Stimulated activated CD8-positive, alpha-beta memory T cell treated with anti-CD3 and anti-CD28 coated beads, Interleukin-2, amount 100 ng/mL, for 48 hours (primary cell): Measurements from ENCODE around the gene CBFA2T3.

Experiments
- DNase-seq, 2 donors: peaks; one replicate each; pipeline ENCODE4 v3.0.0-alpha.2; 2020; ENCODE audit warnings: low read depth in 2 of 2

The CBFA2T3 gene

DNA sequence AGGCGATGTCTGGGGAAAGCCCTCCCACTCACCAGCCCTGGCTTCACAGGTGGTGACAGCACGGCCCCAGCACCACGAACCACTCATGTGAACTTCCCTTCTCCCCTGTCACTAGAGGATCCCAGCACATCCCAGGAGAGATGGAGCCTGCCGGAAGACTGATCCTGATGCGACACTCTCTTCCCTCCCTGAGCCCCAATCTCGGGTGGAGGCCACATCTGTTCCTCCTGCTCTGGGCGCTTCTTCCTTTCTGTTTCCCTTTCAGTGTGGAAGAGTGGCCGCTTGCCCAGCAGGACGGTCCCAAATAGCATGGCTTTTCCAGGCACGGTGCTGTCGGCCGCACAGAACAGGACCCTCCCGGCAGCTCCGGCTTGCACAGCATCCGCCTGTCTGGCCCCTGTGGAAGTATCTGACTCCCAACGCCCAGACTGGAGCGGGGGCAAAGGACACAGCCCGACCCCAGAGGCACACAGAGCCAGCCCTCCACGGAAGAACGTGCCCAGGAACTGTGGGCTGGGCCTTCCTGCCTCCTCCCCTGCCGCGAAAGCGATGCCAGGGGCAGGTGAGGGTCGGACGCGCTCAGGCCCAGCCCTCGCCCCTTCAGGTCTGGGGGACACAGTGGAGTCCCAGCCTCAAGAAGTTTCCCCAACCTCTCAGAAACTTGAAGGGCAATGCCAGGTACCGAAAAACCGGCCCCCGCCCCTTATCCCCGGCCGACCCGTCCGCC, 37.6 kb downstream of the CBFA2T3 start:
- no peak for DNase-seq

DNA sequence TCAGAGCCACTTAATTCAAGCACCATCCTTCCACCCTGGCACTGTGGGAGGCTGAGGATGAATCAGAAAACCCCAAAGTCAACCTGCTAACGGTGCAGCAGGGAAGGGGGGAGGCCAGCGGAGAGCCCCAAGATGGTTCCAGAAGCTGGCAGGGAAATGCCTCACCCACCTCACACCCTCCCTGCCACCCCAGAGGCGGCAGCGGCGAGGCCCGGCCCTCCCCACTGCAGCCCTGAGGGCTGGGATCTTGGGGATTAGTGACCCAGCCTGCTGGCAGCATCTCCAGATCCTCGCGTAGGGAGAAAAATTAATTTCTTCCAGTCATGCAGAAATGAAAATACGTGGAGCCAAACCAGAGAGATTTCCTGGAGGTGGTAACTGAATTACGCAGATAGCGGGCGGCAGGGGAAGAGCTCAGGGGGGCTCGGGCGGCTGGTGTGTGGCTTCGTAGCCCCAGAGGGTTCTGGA, 38.2 kb downstream of the CBFA2T3 start:
- DNase-seq, result no peak

DNA sequence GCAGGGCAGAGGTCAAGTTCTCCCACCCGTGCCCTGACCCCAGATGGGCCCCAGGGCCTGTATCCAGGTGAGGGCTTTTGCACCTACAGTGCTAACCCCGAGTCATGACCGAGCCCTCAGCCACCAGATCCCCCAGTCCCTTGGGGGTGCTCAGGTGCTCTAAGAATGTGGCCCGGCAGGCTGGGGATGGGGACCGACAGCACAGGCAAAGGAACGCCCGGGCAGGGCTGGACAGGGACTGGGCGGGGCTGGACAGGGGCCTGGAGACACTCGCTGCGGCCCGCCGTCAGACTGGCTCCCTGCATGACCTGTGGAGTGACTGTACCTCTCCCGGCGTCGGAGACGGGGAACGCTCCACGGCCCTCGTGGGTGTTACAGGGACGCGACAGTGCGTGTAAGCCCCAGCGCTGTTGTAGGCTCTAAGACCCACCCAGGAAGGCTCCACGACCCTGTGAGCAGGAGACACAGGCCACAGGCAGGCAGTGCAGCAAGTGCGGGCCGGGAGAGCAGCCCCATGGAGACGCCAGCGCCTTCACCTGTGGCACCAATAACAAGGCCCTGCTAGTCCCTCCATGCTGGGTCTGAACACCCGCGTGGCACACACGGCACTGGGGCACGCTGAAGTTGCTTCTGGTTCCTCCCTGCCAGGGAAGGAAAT, 38.8 kb downstream of the CBFA2T3 start:
- DNase-seq, result no peak

DNA sequence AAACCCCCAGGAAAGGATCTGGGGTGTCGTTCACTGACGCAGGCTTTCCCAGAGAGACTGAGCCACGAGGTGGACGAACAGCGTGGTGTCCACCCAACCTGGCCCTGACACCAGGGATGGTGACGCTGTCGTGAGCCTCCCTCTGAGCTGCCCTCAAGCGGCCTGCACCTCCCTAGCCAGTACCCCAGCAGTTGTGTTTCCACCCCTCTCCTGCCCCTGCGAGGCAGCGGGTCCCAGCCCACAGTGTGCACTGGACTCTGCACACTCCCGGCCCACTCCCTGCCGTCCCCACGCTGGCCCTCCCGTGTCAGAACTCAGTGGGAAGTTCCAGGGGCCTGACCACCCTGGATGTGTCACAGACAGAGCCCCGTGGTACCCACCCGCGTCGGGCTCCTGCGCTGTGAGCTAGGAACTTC, 39.8 kb downstream of the CBFA2T3 start:
- no peak for DNase-seq

DNA sequence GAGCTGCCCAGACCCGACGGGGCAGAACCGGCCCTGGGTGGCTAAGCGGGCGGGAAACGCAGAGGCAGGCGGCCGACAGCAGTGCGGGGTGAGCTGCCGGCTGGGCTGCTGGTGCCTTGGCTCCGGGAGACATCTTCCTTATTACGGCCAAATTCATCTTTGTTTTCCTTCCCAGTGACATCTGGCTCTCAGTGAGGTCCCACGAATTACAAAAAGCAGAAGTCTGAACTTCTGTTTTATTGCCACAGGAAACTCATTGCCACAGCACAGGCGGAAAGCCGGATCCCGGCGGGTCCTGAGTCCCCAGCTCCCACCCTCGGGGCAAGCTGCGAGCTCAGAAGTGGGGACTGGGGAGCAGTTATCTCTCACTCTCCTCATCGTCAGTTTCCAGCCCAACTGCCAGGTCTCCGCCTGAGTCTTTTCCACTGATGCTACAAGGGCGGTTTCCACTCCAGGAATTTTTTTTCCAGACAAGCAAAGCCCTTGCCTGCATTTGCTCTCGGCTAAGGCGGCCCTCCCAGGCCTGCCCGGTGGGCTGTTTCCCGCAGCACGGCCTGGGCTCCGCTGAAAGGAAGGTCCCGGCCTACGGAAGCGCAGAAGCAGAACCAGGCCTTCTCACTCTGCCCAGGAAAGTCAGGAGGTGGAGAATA, 40.3 kb downstream of the CBFA2T3 start:
- DNase-seq, result no peak

DNA sequence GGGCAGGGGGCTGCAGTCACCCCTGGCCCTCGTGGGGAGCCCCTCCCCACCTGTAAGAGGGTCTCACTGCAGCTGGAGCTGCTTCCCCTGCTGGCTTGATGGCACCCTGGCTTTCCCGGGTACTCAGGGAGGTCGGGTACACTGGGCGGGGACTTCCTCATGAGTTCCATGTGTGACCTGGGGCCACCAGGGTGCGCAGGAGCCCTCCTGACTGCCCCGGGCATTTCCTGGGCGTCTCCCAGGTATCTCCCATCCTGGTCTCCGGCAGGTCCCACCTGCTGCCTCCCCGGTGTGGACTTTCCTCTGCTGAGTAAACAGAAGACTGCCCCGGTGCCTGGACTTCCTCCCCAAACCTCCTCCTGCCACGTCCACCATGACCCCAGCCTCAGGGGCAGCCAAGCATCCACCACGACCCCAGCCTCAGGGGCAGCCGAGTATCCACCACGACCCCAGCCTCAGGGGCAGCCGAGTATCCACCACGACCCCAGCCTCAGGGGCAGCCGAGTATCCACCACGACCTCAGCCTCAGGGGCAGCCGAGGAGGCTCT, 40.9 kb downstream of the CBFA2T3 start:
- DNase-seq, result no peak

DNA sequence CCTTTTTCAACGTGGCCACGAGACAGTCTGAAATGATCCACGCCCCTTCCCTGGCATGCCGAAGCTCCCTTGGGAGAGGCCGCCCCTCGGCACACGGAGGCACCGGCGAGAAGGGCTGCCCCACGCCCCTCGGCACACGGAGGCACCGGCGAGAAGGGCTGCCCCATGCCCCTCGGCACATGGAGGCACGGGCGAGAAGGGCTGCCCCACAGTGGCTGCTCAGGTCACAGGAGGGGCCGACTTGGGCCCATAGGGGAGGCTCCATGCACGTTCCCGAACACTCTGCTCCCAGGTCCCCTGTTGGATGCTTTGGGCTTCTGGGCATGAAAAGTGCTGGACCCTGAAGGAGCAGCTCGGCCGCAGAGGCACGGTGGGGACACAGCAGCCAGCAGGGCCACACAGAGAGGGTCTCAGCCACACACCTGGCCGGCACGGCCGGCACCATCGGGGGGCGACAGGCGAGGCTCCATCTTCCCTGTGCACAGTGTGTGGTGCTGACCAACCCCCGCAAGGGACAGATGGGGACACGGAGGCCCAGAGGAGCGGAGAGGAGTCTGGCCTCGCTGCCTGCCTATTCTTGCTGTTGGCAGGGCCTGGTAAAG, 42.8 kb downstream of the CBFA2T3 start:
- no peak for DNase-seq

DNA sequence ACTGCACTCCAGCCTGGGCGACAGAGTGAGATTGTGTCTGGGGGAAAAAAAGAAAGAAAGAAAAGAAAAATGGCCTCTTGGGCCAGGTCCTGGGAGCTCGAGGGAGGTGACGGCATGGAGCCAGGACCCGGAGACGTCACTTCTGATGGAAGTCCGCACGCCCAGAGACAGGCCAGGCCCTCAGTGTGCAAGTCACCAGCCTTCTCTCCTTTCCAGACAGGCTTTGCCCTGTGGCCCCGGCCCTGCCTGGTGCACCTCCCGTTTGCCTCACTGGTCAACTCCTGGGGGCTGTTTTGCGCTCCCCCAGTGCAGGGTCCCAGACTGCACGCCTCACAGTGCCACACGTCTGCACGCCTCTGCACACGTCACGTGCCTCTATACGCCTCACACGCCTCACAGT, 44.1 kb downstream of the CBFA2T3 start:
- DNase-seq, result no peak

DNA sequence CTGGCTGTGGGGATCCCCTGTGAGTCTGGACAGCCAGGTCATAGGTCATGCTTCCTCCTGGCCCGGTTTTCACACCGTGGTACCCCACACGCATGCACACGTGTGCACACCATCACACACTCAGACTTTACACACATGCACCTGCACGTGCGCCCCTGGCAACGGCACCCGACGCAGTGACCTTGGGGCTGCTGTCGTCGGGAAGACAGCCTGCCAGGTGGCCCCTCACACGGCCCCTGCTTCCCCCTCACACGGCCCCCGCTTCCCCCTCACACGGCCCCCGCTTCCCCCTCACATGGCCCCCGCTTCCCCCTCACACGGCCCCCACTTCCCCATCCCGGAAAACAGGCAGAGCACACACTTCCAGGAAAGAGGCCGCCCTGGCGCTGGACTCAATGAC, 45.1 kb downstream of the CBFA2T3 start:
- no peak for DNase-seq

DNA sequence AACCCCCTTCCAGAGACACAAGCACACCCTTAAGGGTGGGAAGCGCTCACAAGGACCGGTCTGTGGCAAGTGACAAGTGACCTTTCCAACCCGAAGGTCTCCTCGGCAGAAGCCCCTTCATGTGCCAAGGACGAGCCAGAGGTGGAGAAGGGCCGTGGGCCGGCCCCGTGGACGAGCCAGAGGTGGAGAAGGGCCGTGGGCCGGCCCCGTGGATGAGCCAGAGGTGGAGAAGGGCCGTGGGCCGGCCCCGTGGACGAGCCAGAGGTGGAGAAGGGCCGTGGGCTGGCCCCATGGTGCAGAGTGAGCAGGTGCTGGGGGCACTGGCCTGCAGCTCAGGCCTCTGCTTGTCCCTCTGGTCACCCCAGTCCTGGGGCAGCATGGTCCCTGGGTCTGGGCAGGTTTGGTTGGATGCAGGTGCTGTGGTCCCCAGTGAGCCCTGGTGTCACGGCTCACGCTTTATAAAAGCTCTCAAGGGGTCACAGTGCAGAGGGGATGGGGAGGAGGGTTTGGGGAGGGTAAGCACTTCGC, 45.6 kb downstream of the CBFA2T3 start:
- no peak for DNase-seq

DNA sequence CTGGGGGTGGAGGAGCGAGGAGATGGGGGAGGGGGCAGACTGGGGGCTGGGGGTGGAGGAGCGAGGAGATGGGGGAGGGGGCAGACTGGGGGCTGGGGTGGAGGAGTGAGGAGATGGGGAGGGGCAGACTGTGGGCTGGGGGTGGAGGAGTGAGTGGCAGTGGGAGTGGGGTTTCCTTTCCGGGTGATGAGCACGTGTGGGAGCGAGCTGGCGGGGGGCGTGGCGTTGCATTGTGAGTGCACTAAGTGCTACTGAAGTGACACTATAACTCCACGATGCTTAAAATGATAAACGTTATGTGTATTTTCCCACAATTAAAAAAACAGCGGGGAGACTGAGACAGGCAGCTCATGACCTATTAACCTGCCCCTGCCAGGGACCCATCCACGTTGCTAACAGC, 46.3 kb downstream of the CBFA2T3 start:
- DNase-seq, result no peak

DNA sequence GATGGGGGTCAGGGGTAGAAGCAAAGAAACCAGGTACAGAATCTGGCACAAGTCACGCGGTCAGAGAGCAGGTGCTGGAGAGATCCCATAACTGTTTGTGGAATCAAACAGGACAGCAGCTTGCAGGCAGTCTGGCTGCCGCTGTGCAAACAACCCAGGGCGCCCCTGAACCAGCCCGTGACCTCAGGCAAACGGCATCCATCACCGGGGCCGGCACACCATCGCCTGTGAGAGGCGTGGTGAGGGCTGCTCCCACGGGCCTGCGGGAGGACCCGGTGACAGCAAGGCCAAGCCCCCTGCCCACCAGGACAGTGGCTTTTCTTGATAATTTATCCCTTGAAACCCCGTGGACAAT, 47.9 kb downstream of the CBFA2T3 start:
- DNase-seq, result no peak

DNA sequence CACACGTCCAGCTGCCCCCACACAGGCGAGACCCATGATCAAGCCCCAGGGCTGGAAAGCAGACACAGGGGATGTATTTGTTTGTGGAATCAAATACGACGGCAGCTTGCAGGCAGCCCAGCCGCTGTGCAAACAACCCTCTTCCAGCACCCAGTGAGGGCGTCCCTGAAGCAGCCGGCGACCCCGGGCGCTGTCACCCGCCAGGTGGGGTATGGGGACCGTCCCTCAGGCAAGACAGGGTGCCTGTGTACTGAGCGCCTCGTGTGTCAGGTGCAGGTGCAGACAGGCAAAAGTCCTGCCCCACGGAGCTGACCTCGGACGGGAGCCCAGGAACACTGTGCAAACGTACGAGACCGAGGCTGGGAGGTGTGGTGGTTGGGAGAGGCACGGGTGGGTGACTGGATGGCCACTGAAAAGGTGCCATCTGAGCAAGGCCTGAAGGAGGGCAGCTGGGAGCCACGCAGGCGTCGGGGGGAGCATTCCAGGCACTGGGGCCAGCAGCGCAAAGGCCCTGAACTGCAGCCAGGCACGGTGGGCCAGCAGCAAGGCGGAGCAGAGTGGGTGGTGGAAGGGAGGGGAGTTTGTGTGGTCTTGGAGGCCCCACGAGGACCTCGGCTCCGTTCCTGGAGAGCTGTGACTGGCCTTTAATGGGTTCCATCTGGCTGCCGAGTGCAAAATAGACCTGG, 48.5 kb downstream of the CBFA2T3 start:
- no peak for DNase-seq

DNA sequence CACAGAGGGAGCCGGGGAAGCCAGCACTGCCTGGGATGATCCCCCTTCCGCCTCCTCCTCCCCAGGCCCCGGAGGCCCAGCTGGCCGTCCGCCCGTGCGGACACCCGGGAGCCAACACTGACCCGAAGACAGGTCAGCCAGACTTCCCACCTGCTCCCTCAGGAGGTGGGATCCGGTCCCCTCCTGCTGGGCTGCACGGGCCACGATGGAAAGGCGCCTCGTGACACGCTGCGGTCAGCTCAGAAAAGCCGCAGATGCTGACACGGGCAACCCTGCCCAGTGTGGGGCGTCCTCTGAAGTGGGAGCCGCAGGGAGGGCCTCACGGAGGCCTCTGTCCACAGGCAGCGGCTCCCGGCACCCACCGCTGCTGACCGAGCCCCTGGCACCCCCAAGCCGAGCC, 49.3 kb downstream of the CBFA2T3 start:
- no peak for DNase-seq

DNA sequence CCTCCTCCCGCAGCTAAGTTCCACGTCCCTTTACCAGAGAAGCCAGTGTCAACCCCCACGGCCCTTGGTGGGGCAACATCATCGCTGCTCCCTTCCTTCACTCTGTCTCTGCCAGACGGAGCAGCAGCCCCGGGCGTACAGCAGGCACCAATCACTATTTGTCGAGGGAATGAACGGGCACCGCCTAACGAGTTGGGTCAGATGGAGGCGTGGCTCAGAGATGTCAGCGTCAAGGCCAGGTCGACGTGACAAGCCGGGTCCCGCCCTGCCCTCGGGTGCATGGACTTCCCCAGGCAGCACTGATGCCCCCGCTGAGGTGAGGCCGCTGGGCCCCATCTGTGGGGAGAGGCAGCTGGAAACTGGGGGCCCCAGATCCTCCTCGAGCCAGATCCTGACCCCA, 50.0 kb downstream of the CBFA2T3 start:
- DNase-seq, result no peak

DNA sequence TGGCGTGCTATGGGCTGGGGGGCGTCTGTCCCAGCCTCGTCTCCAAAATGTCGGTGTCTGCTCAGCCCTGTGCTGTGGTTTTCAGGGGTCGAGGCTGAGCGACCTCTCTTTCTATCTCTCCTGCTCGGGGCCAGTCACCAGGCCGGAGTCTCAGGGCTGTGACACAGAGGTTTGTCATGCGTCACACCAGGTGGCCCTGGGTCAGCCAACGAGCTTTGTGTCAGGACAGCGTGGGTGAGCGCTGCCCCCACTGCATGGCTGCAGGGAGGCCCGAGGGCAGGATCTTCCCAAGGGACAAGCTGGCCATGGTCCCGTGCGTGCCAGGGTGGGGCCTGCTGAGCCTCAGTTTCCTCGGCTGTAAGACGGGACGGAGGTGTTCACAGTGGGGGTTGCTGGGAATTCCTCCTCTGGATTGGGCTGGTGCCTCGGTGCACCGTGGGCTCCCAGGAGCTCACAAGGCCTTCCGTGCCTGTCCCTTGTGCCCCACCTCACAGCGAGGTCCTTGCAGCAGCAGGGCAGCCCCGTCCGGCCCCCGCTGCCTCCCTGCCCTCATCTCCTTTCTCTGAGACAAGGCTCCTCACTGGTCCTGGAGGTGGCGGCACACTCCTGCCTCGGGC, 50.5 kb downstream of the CBFA2T3 start:
- DNase-seq, result no peak

DNA sequence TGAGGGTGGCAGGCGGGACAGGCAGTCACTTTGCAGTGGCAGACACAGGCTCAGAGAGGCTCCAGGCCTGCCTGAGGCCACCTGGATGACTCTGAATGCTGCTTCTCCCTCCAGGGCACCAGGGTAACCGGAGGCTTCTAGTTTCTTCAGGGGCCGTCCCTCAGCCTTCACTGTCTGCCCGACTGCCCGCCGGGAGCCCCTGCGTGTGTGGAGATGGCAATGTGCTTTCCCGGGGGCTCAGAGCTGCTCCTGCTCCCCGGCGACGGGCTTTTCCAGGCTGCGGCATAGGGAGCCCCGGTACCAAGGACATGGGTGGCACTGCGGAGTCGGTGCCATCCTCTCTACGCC, 51.5 kb downstream of the CBFA2T3 start:
- no peak for DNase-seq

DNA sequence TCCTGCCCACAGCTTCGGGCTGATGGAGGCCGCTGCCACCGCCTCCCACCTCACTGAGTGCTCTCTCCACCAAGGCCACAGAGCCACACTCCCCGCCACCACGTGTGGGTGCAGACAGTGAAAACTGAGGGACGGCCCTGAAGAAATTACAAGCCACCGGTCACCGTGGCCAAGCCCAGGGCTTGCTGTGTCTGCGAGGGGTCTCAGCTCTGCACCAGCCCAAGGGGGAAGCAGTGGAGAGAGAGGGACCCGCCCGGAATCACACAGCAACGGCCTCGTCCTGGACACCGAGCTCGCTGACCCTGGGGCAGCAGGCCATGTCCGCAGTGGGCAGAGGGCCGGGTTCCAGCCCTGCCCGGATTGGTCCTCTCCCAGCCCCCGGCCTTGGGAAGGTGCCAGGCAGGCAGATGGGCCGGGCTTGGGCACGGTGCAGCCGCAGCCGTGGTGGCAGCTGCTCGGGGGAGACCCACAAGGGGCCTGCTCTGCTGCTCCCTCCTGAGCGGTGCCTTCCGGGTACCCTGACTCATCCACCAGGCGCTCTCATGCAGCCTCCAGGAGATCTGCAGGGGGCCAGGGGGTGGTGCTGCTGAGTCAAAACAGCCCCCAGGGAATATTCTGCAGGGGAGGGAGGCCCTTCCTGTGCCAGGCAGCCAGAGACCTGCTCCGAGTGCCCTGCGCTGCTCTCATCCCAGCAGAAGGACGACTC, 52.0 kb downstream of the CBFA2T3 start:
- DNase-seq, result no peak

DNA sequence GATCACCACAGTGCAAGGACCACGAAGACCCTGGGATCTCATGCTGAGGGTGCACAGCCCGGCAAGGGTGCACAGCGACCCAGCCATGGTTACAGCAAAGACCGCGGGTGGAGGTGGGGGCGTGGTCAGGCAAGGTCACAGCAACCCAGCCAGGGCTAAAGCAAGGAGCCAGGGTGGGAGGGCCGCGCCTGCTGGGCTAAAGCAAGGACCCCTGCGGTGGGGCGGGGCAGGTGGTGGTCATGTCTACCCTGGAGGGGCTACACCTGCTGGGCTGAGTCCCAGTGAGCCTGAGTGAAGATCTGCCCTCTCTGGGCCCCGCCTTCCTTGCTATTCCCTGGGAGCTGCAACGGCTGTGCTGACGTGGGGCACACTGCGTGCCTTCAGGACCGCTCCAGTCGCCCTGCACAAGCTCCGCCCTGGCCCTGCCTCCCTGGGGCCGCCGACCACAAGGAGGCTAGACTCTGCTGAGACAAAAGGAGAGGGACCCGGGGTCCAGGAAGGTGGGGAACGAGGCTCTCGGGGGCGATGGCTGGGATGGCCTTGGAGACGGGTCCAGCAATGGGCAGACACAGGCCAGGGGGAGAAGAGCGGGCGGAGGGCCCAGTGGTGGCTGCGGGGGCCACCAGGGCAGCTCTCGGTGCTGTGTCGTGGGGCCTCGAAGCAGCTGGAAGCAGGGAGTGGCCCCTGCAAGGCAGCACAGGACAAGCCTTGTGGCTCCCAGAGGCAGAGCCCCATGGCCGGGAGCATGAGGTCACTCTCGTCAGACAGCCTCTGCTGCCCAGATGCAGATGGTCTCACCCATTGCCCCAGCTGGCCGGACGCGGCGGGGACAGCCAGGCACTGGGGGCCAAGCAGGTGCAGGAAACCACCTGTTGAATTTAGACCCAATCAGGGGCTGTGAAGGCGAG, 52.8 kb downstream of the CBFA2T3 start:
- DNase-seq, result no peak

DNA sequence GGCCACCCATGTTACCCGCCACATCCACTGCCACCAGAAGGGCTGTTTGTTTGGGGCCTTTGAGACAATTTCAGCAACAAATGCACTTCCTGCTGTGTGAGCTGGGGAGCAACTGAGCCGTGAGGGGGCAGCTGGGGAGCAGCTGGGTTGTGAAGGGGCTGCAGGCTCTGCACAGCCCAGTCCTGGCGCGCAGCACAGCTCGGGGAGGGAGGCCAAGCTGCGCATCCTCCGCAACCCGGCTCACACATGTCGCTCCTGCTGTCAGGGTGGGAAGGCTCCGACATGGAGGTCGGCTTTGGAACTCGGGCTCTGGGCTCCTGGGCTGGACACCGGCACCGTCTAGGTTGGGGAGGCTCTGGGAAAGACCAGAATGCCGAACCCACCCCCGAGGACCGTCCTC, 53.6 kb downstream of the CBFA2T3 start:
- DNase-seq, result no peak
